D721Med (cell line): ENCODE results near the gene ANKS1B.

Experiments used
- DNase-seq: peaks from one replicate; pipeline ENCODE4 v3.0.0; 2011; ENCODE audit warnings: low spot score; ENCODE audit not compliant: insufficient read length
- FAIRE-seq: peaks from 2 replicates; lab custom pipeline; 2011; peaks lifted over from hg19 to GRCh38; lab: Jason Lieb, UNC
- TF ChIP-seq, protein P1 (sequence below): IDR thresholded peaks from 2 replicates; pipeline ENCODE4 v1.5.1; 2012; ENCODE audit warnings: mild to moderate bottlenecking, control low read depth; ENCODE audit not compliant: insufficient read depth; ENCODE audit errors: missing control alignments

The ANKS1B gene

DNA sequence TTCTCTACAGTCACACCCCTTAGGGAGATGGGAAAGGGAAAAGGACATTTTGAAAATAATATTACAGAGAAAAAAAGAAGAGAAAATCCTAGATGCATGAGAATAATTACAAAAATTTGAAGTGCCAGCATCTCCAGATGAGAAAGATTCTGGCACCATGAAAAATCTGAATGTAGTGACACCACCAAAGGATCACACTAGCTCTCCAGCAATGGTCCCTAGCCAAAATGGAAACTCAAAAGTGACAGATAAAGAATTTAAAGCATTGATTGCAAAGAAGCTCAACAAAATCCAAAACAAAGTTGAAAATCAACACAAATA is 364.6 kb downstream of the ANKS1B start:
- FAIRE-seq (no peak), DNase-seq (no peak)
- TF ChIP-seq, protein P1, sequence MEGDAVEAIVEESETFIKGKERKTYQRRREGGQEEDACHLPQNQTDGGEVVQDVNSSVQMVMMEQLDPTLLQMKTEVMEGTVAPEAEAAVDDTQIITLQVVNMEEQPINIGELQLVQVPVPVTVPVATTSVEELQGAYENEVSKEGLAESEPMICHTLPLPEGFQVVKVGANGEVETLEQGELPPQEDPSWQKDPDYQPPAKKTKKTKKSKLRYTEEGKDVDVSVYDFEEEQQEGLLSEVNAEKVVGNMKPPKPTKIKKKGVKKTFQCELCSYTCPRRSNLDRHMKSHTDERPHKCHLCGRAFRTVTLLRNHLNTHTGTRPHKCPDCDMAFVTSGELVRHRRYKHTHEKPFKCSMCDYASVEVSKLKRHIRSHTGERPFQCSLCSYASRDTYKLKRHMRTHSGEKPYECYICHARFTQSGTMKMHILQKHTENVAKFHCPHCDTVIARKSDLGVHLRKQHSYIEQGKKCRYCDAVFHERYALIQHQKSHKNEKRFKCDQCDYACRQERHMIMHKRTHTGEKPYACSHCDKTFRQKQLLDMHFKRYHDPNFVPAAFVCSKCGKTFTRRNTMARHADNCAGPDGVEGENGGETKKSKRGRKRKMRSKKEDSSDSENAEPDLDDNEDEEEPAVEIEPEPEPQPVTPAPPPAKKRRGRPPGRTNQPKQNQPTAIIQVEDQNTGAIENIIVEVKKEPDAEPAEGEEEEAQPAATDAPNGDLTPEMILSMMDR = no peak

DNA sequence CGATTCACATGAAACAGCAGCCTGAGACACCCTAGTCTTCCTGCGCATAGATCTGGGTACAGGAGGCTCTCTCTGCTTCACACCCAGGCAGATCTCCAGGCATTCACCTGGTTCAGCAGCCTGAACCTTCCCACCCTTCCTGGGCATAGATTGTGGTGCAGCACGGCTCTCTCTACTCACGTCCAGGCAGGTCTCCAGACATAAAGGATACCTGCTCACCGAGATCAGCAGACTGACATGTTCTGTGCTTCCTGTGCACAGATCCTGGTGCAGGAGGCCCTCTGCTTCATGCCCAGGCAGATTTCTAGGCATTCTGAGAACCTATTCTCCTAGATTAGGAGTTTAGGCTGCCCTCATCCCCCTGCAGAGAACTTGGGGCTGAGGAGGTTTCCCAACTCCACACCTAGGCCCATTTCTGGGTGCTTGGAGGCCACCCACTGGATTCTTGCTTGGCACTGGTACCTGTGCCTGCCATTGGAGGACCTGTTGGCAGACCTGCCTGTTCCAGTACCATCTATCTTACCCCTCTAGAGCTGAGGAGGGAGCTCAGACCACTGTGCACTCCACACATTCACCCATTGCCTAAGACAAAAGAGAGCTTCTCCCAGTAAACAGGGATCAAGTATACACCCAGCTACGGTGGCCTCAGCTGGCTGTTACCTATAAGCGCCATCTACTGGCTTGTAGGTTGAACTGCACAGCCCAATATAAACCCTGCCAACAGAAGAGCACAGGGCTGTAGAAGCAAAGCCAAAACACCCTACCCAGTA is 365.2 kb downstream of the ANKS1B start:
- TF ChIP-seq, protein P1 = peak; percentile 74
- FAIRE-seq (no peak), DNase-seq (no peak)

DNA sequence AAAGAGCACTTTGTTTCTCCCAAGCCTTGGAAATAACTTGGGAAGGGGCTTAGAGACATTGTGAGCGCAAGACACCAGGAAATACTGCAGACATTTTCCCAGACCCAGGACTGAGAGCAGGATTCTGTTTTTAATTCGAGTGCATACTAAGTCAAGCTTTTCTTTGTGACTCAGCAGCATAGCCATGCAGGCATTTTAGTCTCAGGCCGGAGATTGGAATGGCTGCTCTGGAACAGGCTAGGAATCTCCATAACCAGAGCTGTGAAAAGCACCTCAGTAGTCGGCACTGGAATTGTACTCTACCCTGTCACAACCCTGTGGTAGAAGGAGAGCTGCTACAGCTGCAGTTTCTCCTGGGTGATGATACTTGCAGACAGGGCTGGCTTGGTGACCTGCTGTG is 366.1 kb downstream of the ANKS1B start:
- TF ChIP-seq, protein P1 = no peak
- DNase-seq = no peak
- FAIRE-seq = no peak

DNA sequence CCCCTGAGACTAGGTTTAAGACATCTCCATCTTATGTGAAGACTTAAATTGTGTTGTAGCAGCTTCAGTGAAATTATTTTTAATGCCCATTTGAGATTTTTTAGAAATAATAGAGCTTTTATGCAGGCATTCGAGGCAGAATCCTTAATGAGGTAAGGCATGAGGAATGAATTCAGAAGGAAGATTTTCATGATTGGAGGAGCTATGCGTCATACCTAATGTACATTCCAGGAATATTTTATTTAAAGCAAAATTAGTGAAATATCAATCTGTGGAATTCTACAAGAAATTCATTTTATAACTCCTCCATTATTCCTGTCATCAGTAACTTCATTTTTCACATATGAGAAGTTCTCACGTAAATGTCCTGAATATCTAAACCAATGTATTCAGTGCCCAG is 373.1 kb downstream of the ANKS1B start:
- TF ChIP-seq, protein P1 = no peak
- FAIRE-seq (no peak), DNase-seq (no peak)

DNA sequence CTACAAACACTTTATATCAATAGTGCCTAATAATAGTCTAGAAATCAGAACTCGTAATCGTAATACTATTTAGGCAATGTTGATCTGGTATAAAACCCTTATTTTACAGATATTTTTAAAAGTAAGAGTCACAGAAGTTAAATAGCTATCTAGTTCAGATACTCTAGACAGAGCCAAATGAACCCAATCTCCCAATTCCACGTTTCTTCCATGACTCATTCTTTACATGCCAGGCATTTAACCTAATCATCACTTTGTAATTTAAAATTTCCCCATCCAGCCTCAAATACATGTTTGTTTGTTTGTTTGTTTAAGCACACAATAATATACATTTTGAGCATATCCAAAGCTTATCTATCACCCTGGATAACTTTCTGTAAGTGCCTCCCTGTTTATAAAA is 373.6 kb downstream of the ANKS1B start:
- no peak for DNase-seq
- FAIRE-seq = no peak
- TF ChIP-seq, protein P1 = no peak

DNA sequence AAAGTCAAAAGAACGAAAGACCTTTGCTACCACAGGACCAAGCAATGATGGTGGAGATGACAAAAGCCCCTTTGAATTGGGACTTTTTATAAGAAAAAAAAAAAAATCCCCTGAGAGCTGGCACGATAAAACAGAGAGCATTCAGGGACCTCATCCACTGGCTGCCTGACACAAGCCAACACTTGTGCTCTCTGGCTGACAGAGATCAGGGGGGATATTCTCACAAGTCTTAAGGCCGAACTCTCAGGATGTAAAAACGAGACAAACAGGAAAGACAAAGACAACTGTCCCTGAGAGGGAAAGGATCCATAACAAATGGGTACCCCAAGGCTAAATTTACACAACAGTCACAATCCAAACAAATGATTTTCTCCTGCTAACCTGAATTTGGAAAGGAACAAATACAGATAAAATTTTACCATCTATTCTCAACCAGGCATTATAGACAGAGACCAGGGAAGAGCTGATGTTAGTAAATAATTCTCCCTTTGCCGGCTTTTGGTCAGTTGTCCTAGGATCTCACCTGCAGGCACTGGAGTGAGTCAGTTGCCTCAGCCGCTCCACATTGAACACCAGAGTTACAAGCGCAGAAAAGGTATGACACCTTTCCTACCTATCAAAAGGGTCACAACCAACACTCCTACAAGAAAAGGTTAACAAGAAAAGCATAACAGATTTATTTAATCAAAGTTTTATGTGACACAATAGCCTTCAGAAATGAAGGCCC is 375.1 kb downstream of the ANKS1B start:
- FAIRE-seq (no peak), DNase-seq (no peak)
- TF ChIP-seq, protein P1 = no peak

DNA sequence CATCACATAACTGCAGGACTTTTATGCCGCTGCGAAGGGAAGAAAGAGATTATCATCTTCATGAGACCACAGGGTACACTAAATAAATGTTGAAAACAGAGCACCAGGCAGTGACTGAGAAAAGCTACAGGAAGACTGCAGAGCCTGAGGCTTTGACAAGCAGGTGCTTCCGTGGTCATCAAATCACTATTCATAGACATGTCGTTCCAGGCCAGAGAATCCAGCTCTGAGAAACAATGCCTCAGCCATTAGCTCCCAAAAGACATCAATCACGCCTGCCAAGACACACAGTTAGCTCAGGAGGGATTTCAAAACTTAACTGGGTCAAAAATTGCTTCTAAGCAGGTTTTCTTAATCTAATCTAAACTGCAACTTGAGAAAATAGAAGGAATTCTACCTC is 384.3 kb downstream of the ANKS1B start:
- DNase-seq (no peak), FAIRE-seq (no peak)

More for the DNA sequence above, 384.3 kb downstream of the ANKS1B start:
- TF ChIP-seq, protein P1 = no peak
